Measurements from ENCODE around the gene ERICH6.

DNA sequence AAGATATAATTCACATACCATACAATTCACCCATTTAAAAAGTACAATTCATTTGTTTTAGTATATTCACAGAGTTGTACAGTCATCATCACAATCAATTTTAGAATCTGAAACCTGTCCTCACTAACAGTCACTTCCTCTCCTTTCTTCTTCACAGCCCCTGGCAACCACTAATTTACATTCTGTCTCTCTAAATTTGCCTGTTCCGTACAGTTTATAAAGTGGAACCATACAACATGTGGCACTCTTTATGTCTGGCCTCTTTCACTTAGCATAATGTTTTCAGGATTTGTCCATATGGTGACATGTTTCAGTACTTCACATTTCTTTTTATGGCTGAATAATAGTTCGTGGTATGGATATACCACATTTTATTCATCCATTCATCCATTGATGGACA is 22.7 kb downstream of the ERICH6 start:
- TF ChIP-seq LEF1 (IDR thresholded peaks at IDR 0.05; ENCODE audit: borderline replicate concordance) (no peak), TARDBP (IDR thresholded peaks at IDR 0.05) (no peak)
